Neural cell (in vitro differentiated cells): ENCODE measurements around the gene CWC27. TPM values are rescaled to one million over a fixed set of nuclear protein-coding genes. Genes with fewer than 3 reads are reported as not detected.
"Not testable (repeated sequence)": the region's sequence is repeated elsewhere in the genome, so short reads cannot be mapped to it uniquely, and the experiment has no call there.

Experiments used
- H2AFZ ChIP-seq: fragments of 200-600, 300-800 bp; sonication (generic), shearing (Covaris generic); 2 replicates; pipeline ENCODE4 v1.6.0; 2014; ENCODE audit warnings: low read depth, mild to moderate bottlenecking, antibody characterized with exemption, low read length, moderate library complexity
- H3F3A ChIP-seq: fragments of 200-600 bp; shearing (Covaris generic); 2 replicates; pipeline ENCODE4 v1.6.1; 2016; ENCODE audit warnings: mild to moderate bottlenecking, moderate library complexity, mixed read lengths, antibody characterized with exemption, low read length; ENCODE audit not compliant: insufficient read depth, poor library complexity, severe bottlenecking
- H3K27ac ChIP-seq: fragments of 200-600, 300-800 bp; sonication (generic), shearing (Covaris generic); 2 replicates; pipeline ENCODE4 v1.5.1; 2014; ENCODE audit warnings: mild to moderate bottlenecking, low read length, moderate library complexity
- H3K27me3 ChIP-seq: fragments of 300-800, 200-600 bp; sonication (generic), shearing (Covaris generic); 2 replicates; pipeline ENCODE4 v1.6.0; 2014; ENCODE audit warnings: mild to moderate bottlenecking, low read depth, low read length, moderate library complexity; ENCODE audit not compliant: insufficient read depth
- H3K36me3 ChIP-seq: fragments of 300-800, 200-600 bp; sonication (generic), shearing (Covaris generic); 2 replicates; pipeline ENCODE4 v1.5.1; 2014; ENCODE audit warnings: mild to moderate bottlenecking, antibody characterized with exemption, low read length, moderate library complexity; ENCODE audit not compliant: insufficient read depth
- H3K4me2 ChIP-seq: fragments of 300-800, 200-600 bp; sonication (generic), shearing (Covaris generic); 2 replicates; pipeline ENCODE4 v1.6.0; 2014; ENCODE audit warnings: mild to moderate bottlenecking, low read length
- H3K4me3 ChIP-seq: fragments of 300-800, 200-600 bp; sonication (generic), shearing (Covaris generic); 2 replicates; pipeline ENCODE4 v1.5.1; 2014; ENCODE audit warnings: mild to moderate bottlenecking, low read length, moderate library complexity
- H3K79me2 ChIP-seq: fragments of 200-600 bp; shearing (Covaris generic); replicated peaks from 2 replicates; pipeline ENCODE4 v1.6.0; 2014; ENCODE audit warnings: mild to moderate bottlenecking, low read length, moderate library complexity; ENCODE audit not compliant: insufficient read depth
- H3K9ac ChIP-seq: fragments of 300-800, 200-600 bp; sonication (generic), shearing (Covaris generic); 2 replicates; pipeline ENCODE4 v1.6.1; 2016; ENCODE audit warnings: mild to moderate bottlenecking, low read length, mixed read lengths
- H3K9me2 ChIP-seq: fragments of 200-600 bp; shearing (Covaris generic); 2 replicates; pipeline ENCODE4 v1.6.1; 2016; ENCODE audit warnings: mild to moderate bottlenecking, low read length, mixed read lengths; ENCODE audit not compliant: insufficient read depth
- H3K9me3 ChIP-seq: fragments of 200-600, 300-800 bp; sonication (generic), shearing (Covaris generic); 2 replicates; pipeline ENCODE4 v1.6.1; 2016; ENCODE audit warnings: mild to moderate bottlenecking, mixed run types, low read length, moderate library complexity, mixed read lengths
- H4K20me1 ChIP-seq: fragments of 200-600 bp; shearing (Covaris generic); 2 replicates; pipeline ENCODE4 v1.6.1; 2016; ENCODE audit warnings: mild to moderate bottlenecking, mixed run types; ENCODE audit not compliant: insufficient read depth
- EP300 ChIP-seq: fragments of 450-650 bp; conservative IDR thresholded peaks from 2 replicates; pipeline ENCODE4 v1.6.1; 2014; ENCODE audit warnings: antibody characterized with exemption, mild to moderate bottlenecking, moderate library complexity; ENCODE audit not compliant: poor library complexity, severe bottlenecking
- EZH2 ChIP-seq: fragments of 200-600, 300-800 bp; shearing (Covaris generic), sonication (generic); IDR thresholded peaks from 2 replicates; pipeline ENCODE4 v1.6.1; 2014; ENCODE audit warnings: antibody characterized with exemption, low read length, borderline replicate concordance, mild to moderate bottlenecking; ENCODE audit not compliant: insufficient read depth, poor library complexity, severe bottlenecking
- MXI1 ChIP-seq: fragments of 450-650 bp; conservative IDR thresholded peaks from 2 replicates; pipeline ENCODE4 v1.6.1; 2014; ENCODE audit warnings: antibody characterized with exemption, mild to moderate bottlenecking; ENCODE audit not compliant: poor library complexity, severe bottlenecking
- POLR2AphosphoS5 ChIP-seq: IDR thresholded peaks from 2 replicates; pipeline ENCODE4 v1.6.1; 2012
- RAD21 ChIP-seq: fragments of 450-650 bp; conservative IDR thresholded peaks from 2 replicates; pipeline ENCODE4 v1.6.1; 2014; ENCODE audit warnings: antibody characterized with exemption, mild to moderate bottlenecking, moderate library complexity
- SMC3 ChIP-seq: fragments of 450-650 bp; conservative IDR thresholded peaks from 2 replicates; pipeline ENCODE4 v1.6.1; 2014; ENCODE audit warnings: antibody characterized with exemption, mild to moderate bottlenecking, moderate library complexity; ENCODE audit not compliant: poor library complexity
- TAF1 ChIP-seq: IDR thresholded peaks from 2 replicates; pipeline ENCODE4 v1.6.1; 2012; ENCODE audit warnings: low read depth
- polyA plus RNA-seq: library from polyadenylated mRNA; depleted of rRNA; stranded (reverse); fragments of >200 nt; gene quantifications from 2 replicates; pipeline ENCODE4 v1.2.3, GENCODE V29; 2014
- TF ChIP-seq, protein P1 (sequence below): IDR thresholded peaks from 2 replicates; pipeline ENCODE4 v1.6.1; 2012; ENCODE audit warnings: borderline replicate concordance
- TF ChIP-seq, protein P2 (sequence below): fragments of 450-650 bp; IDR thresholded peaks from 2 replicates; pipeline ENCODE4 v1.5.1; 2014; ENCODE audit warnings: antibody characterized with exemption, mild to moderate bottlenecking, moderate library complexity; ENCODE audit not compliant: poor library complexity, severe bottlenecking

The CWC27 gene
- polyA plus RNA-seq, 1 donor from 2014 or later: 26.2 TPM

DNA sequence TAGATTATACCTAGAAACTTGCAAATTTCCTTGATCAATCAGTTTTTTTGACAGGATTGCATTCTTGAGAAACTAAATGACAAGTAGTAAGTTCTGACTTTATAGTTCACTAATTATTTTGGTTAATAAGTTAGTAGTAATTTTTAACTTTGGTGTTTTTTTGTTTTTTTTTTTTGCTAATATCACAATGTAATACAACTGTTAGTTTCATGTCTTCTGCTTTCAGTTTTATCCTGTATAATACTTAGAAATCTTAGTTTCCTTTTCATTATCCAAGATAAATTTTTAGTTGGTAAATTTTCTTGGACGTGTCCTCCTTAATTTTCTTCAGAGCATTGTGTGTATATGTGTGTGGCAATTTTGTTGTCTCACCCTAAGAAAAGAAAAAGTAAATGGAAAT is 57.8 kb downstream of the CWC27 start:
- no peaks in the 10 kb centered on the region for H4K20me1 ChIP-seq
- no peak overlapping the region for H3K27ac ChIP-seq
- no peaks in the 10 kb centered on the region for H3K36me3 ChIP-seq
- no peaks in the 10 kb centered on the region for H3F3A ChIP-seq
- no peaks in the 10 kb centered on the region for H3K9me3 ChIP-seq
- no peak for TF ChIP-seq EZH2
- H3K4me3 ChIP-seq: no peak overlapping the region
- H3K27me3 ChIP-seq: no peaks in the 10 kb centered on the region
- no peaks in the 10 kb centered on the region for H3K79me2 ChIP-seq
- H3K9ac ChIP-seq: no peak overlapping the region
- no peak overlapping the region for H2AFZ ChIP-seq
- no peaks in the 10 kb centered on the region for H3K9me2 ChIP-seq
- H3K4me2 ChIP-seq: no peak overlapping the region

DNA sequence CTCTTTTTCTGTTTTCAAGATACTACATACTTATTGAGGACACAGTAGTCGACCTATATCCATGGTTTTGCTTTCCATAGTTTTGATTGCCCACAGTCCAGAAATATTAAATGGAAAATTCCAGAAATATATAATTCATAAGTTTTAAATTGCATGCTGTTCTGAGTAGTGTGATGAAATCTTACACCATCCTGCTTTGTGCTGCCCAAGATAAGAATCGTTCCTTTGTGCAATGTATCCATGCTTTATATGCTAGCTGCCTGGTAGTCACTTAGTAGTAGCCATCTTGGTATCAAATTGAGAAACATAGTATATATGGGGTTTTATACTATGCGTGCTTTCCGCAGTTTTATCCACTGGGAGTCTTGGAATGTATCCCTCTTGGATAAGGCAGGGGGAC is 59.0 kb downstream of the CWC27 start:
- H3K9me3 ChIP-seq: no peaks in the 10 kb centered on the region
- H3F3A ChIP-seq: no peaks in the 10 kb centered on the region
- no peaks in the 10 kb centered on the region for H4K20me1 ChIP-seq
- H3K4me3 ChIP-seq: no peak overlapping the region
- TF ChIP-seq, protein P1, sequence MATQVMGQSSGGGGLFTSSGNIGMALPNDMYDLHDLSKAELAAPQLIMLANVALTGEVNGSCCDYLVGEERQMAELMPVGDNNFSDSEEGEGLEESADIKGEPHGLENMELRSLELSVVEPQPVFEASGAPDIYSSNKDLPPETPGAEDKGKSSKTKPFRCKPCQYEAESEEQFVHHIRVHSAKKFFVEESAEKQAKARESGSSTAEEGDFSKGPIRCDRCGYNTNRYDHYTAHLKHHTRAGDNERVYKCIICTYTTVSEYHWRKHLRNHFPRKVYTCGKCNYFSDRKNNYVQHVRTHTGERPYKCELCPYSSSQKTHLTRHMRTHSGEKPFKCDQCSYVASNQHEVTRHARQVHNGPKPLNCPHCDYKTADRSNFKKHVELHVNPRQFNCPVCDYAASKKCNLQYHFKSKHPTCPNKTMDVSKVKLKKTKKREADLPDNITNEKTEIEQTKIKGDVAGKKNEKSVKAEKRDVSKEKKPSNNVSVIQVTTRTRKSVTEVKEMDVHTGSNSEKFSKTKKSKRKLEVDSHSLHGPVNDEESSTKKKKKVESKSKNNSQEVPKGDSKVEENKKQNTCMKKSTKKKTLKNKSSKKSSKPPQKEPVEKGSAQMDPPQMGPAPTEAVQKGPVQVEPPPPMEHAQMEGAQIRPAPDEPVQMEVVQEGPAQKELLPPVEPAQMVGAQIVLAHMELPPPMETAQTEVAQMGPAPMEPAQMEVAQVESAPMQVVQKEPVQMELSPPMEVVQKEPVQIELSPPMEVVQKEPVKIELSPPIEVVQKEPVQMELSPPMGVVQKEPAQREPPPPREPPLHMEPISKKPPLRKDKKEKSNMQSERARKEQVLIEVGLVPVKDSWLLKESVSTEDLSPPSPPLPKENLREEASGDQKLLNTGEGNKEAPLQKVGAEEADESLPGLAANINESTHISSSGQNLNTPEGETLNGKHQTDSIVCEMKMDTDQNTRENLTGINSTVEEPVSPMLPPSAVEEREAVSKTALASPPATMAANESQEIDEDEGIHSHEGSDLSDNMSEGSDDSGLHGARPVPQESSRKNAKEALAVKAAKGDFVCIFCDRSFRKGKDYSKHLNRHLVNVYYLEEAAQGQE: no peak
- TF ChIP-seq SMC3 (no peak), EZH2 (no peak), EP300 (no peak), POLR2AphosphoS5 (no peak), TAF1 (no peak), RAD21 (no peak), MXI1 (no peak)
- TF ChIP-seq, protein P2, sequence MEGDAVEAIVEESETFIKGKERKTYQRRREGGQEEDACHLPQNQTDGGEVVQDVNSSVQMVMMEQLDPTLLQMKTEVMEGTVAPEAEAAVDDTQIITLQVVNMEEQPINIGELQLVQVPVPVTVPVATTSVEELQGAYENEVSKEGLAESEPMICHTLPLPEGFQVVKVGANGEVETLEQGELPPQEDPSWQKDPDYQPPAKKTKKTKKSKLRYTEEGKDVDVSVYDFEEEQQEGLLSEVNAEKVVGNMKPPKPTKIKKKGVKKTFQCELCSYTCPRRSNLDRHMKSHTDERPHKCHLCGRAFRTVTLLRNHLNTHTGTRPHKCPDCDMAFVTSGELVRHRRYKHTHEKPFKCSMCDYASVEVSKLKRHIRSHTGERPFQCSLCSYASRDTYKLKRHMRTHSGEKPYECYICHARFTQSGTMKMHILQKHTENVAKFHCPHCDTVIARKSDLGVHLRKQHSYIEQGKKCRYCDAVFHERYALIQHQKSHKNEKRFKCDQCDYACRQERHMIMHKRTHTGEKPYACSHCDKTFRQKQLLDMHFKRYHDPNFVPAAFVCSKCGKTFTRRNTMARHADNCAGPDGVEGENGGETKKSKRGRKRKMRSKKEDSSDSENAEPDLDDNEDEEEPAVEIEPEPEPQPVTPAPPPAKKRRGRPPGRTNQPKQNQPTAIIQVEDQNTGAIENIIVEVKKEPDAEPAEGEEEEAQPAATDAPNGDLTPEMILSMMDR: no peak
- H3K4me2 ChIP-seq: no peak overlapping the region
- no peaks in the 10 kb centered on the region for H3K9me2 ChIP-seq
- no peak overlapping the region for H2AFZ ChIP-seq
- H3K27ac ChIP-seq: no peak overlapping the region
- H3K9ac ChIP-seq: no peak overlapping the region
- H3K79me2 ChIP-seq: no peaks in the 10 kb centered on the region
- H3K36me3 ChIP-seq: no peaks in the 10 kb centered on the region
- no peaks in the 10 kb centered on the region for H3K27me3 ChIP-seq

DNA sequence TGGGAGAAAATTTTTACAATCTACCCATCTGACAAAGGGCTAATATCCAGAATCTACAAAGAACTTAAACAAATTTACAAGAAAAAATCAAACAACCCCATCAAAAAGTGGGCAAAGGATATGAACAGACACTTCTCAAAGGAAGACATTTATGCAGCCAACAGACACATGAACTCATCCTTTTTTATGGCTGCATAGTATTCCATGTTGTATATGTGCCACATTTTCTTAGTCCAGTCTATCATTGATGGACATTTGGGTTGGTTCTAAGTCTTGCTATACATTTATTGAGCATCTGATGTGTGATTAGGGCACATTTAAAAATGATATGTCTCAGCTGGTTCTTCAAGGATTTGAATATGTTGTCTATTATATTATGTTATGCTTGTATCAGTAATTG is 61.9 kb downstream of the CWC27 start:
- H3K9me2 ChIP-seq, H3K4me2 ChIP-seq, H3K9ac ChIP-seq, H3K9me3 ChIP-seq, H3K27ac ChIP-seq, H4K20me1 ChIP-seq, H3K27me3 ChIP-seq, H2AFZ ChIP-seq, H3F3A ChIP-seq, H3K4me3 ChIP-seq, H3K36me3 ChIP-seq, H3K79me2 ChIP-seq: not testable (repeated sequence)
